ENCODE results near the gene DYTN.

DNA sequence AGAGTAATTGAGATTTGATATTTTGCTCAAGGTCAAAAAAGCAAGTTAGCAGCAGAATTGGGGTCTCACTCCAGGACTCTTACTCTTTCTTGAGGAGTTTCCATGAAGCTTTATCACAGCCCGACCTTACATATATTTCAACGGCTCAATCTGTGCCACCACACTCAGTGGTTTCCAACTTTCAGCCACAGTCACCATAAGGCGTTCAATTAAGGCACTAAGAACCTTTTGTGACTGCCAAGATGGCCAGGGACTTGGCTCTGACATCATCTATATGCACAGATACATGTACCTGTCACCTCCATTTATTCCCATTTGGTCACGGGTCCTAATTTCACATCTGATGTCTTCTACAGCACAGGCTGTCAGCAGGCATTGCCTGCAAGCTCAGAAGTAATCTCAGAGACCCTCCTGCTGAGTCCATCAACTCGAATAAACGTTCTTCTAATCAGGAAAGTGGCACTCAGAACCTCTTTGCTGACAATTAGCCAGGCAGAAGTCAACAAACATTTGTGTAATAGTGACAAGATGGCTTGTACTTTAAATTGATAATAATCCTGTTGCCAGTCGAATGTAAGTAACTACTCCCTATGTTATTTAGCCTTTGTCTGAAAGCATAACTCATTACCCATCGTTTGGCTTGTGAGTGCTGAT lies 16.1 kb downstream of the DYTN start:
- TF ChIP-seq, protein P1, sequence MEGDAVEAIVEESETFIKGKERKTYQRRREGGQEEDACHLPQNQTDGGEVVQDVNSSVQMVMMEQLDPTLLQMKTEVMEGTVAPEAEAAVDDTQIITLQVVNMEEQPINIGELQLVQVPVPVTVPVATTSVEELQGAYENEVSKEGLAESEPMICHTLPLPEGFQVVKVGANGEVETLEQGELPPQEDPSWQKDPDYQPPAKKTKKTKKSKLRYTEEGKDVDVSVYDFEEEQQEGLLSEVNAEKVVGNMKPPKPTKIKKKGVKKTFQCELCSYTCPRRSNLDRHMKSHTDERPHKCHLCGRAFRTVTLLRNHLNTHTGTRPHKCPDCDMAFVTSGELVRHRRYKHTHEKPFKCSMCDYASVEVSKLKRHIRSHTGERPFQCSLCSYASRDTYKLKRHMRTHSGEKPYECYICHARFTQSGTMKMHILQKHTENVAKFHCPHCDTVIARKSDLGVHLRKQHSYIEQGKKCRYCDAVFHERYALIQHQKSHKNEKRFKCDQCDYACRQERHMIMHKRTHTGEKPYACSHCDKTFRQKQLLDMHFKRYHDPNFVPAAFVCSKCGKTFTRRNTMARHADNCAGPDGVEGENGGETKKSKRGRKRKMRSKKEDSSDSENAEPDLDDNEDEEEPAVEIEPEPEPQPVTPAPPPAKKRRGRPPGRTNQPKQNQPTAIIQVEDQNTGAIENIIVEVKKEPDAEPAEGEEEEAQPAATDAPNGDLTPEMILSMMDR (IDR thresholded peaks at IDR 0.05; ENCODE audit: poor library complexity), result no peak
- TF ChIP-seq EZH2phosphoT487 (IDR thresholded peaks at IDR 0.05; ENCODE audit: low read depth, severe bottlenecking, unreplicated experiment), result no peak
